Measurements from ENCODE around the gene TMC6.
A peak's percentile ranks its signal among the peaks of the same experiment; 100 is the strongest.
"Not testable (repeated sequence)": the region's sequence is repeated elsewhere in the genome, so short reads cannot be mapped to it uniquely, and the experiment has no call there.

Gene TMC6

GRCh38 chr17:78142119-78142861, 13.7 kb upstream of the TMC6 start:
- no peak for TF ChIP-seq CTCF (IDR thresholded peaks at IDR 0.05; ENCODE audit: insufficient read depth, low read length, poor library complexity, severe bottlenecking)
- Histone ChIP-seq H3K4me3 (replicated peaks; ENCODE audit: low read depth, low read length) (no peak overlapping the region), H3K27me3 (replicated peaks; ENCODE audit: control insufficient read depth, insufficient read depth, low read length) (no peaks in the 10 kb centered on the region), H3K36me3 (ENCODE audit: control insufficient read depth, insufficient read depth, low read length) (peaks cover 9% of the 10 kb centered on the region)
- no peak for DNase-seq (ENCODE audit: extremely low read depth, insufficient read length)

- no peak overlapping the region for H3K4me3 ChIP-seq (replicated peaks; ENCODE audit: low read depth, low read length)
- no peaks in the 10 kb centered on the region for H3K27me3 ChIP-seq (replicated peaks; ENCODE audit: control insufficient read depth, insufficient read depth, low read length)
- DNase-seq (ENCODE audit: extremely low read depth, insufficient read length): no peak
- no peak for TF ChIP-seq CTCF (IDR thresholded peaks at IDR 0.05; ENCODE audit: insufficient read depth, low read length, poor library complexity, severe bottlenecking)
- H3K36me3 ChIP-seq (ENCODE audit: control insufficient read depth, insufficient read depth, low read length): peaks cover 13% of the 10 kb centered on the region
Observed at GRCh38 chr17:78141437-78142118, 13.0 kb upstream of the TMC6 start.

- Histone ChIP-seq H3K4me3 (replicated peaks; ENCODE audit: low read depth, low read length) (no peak overlapping the region), H3K27me3 (replicated peaks; ENCODE audit: control insufficient read depth, insufficient read depth, low read length) (no peaks in the 10 kb centered on the region), H3K36me3 (ENCODE audit: control insufficient read depth, insufficient read depth, low read length) (peaks cover 21% of the 10 kb centered on the region)
- no peak for TF ChIP-seq CTCF (IDR thresholded peaks at IDR 0.05; ENCODE audit: insufficient read depth, low read length, poor library complexity, severe bottlenecking)
- peak; percentile 95 for DNase-seq (ENCODE audit: extremely low read depth, insufficient read length)
Observed at GRCh38 chr17:78140169-78141051, 11.9 kb upstream of the TMC6 start.

GRCh38 chr17:78139861-78140168, 11.3 kb upstream of the TMC6 start:
- DNase-seq (ENCODE audit: extremely low read depth, insufficient read length); H3K27me3 ChIP-seq (replicated peaks; ENCODE audit: control insufficient read depth, insufficient read depth, low read length); H3K4me3 ChIP-seq (replicated peaks; ENCODE audit: low read depth, low read length): not testable (repeated sequence)
- peaks cover 27% of the 10 kb centered on the region for H3K36me3 ChIP-seq (ENCODE audit: control insufficient read depth, insufficient read depth, low read length)

GRCh38 chr17:78138204-78139060, 9.9 kb upstream of the TMC6 start:
- Histone ChIP-seq H3K36me3 (ENCODE audit: control insufficient read depth, insufficient read depth, low read length) (peaks cover 39% of the 10 kb centered on the region), H3K4me3 (replicated peaks; ENCODE audit: low read depth, low read length) (no peak overlapping the region), H3K27me3 (replicated peaks; ENCODE audit: control insufficient read depth, insufficient read depth, low read length) (no peaks in the 10 kb centered on the region)
- no peak for DNase-seq (ENCODE audit: extremely low read depth, insufficient read length)
- TF ChIP-seq CTCF (IDR thresholded peaks at IDR 0.05; ENCODE audit: insufficient read depth, low read length, poor library complexity, severe bottlenecking): no peak
